GM18873 (cell line): ENCODE data around the gene FASN.

ENCODE experiments used
- ATAC-seq: cut with Tn5 transposase; IDR thresholded peaks from one replicate; pipeline ENCODE4 v1.9.1; 2021; ENCODE audit warnings: mild to moderate bottlenecking, moderate library complexity, moderate number of reproducible peaks; ENCODE audit not compliant: unreplicated experiment, low FRiP score

FASN gene

DNA sequence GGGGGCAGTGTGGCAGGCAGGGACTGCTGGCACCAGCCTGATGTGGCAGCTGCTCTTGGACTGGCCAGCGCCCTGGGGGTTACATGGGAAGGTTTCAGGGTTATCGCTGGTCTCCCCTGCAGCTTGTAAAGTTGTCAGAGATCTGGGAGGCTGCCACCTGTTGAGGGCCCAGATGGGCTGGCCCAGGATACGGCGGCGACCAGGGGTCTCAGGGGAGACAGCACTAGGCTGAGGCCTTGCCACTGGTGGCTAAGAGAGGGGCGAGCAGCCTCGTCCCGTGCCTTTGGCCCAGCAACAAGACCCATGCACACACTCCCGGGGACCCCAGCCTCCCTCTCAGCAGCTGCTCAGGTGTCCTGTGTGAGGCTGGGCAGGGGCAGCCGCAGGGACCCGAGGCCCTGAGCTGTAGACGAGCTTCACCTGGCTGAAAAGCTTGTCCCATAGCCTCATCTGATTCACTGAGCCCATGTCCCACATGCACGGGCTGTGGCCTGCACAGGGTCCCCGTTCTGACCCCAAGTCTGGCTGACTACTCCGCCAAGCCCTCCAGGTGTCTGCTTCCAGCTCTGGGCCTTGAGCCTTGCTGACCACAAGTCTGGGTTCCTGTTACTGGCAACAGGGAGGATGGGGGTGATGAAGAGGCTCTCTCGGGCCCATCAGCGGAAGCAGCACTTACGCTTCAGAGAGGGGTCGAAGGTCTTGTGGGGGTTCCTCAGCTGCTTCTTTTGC is 38.6 kb downstream of the FASN start:
- no peak for ATAC-seq

DNA sequence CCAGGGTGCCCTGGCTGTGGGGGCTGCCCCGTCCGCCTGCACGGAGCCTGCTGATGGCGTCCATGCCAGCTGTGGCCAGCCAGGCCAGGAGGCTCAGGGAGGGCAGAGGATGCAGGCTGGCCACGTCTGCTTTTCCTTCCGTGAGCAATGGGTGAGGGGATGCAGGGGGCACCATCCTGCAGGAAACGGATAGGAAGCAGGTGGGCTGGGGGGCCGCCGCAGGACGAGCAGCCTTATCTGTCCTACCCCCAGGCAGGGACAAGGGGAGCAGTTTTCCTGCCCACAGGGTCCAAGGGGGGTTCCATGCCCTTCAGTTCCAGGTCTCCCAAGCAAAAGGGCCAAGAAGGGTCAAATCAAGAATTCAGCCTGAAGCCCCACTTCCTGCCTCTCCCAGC is 39.2 kb downstream of the FASN start:
- ATAC-seq: no peak

DNA sequence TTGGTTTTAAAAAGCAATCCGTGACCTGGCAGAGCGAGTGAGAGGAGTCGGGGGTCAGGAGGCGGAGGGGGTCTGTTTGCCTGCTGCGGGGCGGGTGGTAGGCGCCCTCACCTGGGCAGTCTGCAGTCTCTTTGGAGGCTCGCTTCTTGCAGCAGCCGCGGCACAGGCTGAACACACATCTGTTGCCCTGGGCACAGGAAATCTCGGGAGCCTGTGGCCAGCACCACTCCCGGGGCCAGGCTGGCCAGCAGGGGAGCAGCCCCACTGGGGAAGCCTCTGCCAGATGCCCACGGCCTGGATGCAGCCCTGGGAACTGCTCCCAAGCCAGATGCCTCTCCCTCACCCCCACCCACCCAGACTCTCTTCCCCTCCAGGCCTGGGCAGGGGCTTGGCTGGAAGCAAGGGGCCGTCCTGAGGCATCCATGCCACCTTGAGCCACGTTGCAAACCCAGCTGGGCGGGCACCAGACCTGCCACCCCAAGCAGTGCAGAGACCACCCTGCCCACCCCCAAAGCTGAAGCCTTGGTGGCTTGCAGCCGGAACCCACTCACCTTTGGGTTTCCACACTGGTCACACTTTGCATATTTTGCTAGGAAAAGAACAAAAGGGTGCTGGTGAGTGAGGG is 39.7 kb downstream of the FASN start:
- ATAC-seq: no peak

GRCh38 chr17:82056729-82057621 is 41.1 kb downstream of the FASN start:
- no peak for ATAC-seq

GRCh38 chr17:82055965-82056728 is 41.9 kb downstream of the FASN start:
- ATAC-seq: no peak

DNA sequence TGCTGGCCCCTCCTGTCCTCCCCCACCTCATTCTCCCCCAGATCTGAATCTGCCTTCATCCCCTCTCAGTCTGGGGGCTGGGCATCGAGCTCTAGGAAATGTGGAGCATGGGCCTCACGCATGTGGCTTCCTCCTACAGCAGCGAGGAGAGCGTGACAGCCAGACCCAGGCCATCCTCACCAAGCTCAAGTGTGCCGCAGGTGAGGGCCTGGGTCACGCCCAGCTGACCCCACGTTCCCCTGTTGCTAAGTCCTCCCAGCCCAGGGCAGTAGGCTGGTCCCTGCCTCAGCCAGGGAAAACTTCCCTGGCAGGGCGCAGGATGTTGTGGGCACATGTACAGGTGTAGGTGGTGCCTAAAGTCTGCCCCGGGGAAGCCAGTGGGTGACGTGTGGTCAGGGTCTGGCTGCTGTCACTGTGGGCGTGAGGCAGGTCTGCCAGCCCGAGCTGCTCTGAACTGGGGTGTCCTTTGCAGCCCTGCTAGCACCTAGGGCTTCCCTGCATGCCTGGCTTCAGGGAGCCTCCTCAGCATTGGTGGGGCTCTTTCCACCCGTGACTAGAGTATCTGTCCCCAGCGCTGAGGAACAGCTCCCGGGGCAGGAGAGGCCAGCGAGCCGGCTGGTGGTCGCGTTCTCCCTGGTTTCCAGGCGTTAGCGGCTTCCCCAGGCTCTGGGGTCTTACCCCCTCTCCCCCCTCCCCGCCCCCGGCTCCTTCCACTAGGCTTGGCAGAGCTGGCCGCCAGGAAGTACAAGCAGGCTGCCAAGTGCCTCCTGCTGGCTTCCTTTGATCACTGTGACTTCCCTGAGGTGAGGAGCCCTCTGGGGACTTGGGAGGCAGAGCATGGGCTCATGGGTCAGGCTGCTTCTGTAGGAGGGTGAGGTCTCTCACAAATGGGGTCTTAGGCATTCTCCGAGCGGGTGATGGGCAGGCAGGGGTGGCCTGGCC is 42.7 kb downstream of the FASN start:
- no peak for ATAC-seq

DNA sequence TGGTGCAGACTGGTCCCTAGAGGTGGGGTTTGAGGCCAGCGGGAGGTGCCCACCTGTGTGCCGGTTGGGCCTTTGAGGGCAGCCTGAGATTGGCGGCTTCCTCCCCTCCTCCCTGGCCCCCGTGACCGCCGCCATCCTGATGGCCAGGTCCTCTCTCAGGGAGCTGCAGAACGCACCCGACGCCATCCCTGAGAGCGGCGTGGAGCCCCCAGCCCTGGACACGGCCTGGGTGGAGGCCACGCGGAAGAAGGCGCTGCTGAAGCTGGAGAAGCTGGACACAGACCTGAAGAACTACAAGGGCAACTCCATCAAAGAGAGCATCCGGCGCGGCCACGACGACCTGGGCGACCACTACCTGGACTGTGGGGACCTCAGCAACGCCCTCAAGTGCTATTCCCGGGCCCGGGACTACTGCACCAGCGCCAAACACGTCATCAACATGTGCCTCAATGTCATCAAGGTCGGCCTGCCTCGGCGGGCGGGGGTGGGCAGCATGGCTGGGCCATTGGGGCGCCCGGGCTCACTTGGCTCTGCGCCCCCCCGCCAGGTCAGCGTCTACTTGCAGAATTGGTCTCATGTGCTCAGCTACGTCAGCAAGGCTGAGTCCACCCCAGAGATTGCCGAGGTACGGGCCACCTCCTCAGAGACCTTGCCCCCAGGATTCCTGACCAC is 43.5 kb downstream of the FASN start:
- ATAC-seq: no peak

- no peak for ATAC-seq
Observed at GRCh38 chr17:82053556-82054263, 44.3 kb downstream of the FASN start.

- no peak for ATAC-seq
Observed at GRCh38 chr17:82053130-82053529, 44.9 kb downstream of the FASN start.

DNA sequence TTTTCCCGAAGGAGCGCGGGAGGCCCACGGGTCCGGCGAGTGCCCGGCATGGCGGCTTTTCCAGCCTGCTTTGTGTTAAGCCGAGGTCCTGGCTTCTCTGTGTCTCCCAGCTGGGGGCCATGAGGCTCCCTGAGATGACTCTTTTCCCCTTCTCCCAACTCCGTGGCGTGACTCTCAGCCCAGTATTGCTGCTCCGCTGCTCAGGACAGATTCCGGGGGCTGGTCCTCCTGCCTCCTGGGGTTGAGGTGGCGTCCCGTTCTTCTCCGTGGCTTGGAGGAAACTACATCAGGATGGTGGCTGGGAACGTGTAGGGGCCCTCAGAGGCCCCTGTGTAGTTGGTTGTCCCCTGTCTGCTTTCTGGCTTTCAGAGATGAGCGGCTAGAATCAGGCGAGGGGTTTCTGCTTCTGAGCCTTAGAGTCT is 45.4 kb downstream of the FASN start:
- no peak for ATAC-seq

DNA sequence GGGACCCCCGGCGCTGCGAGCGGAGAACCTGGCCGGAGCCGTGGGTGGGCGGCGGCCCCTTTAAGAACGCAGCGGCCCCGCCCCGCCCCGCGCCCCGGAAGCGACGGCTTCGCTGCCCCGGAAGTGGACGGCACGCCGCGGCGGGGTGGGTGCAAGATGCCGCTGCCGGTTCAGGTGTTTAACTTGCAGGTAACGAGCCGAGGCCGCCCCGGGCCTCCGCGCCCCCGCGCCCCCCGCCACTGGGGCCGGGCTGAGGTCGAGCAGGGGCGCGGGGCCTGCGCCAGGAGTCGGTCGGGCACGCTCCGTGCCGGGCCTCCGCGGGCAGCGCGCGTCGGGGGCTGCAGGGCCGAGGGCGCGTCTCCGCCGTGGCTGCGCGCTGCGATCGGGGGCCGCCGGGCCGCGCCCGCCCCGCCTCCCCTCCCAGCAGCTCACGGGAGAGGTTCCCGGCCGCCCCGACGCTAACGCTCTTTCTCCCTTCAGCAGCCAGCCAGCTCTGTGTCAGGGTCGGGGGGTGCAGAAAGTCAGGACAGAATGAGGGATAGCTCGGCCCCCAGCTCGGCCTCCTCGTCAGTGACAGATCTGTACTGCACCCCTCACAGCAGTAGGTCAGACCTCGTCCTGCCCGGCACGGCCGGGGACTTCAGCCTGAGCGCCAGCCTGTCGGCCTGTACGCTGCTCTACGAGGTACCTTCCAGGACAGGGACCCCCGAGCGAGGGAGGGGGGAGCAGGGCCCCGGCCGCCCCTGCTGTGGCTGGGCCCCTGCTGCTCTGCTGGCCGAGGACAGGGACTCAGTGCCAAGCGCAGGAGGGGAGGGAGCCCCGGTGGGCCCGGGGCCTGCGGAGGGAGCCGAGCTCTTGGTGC is 46.0 kb downstream of the FASN start, which contains the start of the genes GPS1 and RFNG:
TSS of gene GPS1 (plus strand) at position 123 of the 862 bp plus-strand sequence. CDS start at position 157, 34 bp downstream.
TSS of gene RFNG (minus strand) at position 36 of the 862 bp plus-strand sequence. CDS start 45 bp downstream, outside the sequence.
- no peak for ATAC-seq

DNA sequence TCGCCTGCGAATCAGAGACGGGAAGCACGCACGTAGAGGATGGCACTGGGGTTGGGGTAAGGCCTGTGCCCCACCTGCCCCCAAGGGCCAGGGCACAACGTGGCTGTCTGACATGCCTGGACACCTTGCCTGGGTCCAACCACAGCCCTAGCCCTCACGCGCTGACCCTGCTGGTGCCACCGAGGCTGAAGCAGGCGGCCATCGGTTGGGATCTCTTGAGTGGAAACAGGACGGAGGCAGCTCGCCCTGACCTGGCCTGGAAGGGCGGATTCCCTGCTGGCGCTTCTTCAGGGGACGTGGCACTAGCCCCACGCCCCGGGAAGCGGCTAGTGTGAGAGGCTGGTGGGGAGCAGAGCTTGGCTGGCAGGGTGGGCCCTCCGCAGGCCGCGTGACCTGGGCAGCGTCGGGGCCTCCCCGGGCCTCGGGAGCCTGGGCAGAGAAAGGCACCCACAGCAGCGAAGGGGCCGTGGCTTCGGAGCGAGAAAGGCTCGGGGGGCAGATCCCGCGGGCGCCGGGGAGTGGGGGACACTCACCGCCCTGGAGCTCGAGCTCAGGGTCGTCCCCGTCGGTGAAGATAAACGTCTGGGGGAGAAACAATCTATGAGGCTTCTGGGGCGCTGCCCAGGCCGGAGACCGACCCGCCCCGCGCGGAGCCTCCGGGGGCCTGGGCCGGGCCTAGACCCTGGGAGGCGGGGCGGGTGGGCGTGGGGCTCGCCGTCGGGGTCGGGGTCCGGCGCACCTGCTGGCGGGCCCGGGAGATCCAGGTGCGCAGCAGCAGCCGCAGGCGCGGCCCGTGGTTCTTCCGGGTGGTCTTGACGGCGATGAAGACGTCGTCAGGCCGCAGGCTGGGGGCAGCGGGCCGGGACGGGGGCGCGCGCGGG is 47.0 kb downstream of the FASN start:
- no peak for ATAC-seq

DNA sequence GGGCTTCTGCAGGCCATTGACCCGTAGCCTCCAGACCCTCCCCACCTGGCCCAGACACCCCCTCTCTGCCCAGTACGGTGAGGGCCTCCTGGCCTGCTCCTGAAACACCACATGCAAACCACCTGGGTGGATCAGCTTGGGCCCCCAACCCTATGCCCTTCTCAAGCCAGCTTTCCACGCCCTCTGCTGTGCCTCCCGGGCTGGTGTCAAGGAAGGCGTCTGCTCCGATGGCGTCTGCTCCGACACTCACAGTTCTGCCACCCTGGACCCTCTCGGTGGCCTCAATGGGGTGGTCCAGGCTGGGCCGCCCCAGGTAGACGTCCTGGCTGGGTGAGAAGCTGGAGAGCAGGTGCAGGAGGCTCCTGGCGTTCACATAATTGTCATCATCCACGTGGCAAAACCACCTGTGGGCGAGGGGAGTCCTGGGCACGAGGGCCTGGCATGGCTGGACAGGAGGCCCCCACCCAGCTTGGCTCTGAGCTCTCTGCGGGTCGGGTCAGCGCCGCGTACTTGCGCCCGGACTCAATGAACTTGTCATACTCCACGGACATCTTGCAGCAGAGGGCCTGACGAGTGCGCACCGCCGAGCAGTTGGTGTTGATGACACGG is 47.8 kb downstream of the FASN start:
- no peak for ATAC-seq

- no peak for ATAC-seq
Observed at GRCh38 chr17:82049521-82049971, 48.5 kb downstream of the FASN start.

DNA sequence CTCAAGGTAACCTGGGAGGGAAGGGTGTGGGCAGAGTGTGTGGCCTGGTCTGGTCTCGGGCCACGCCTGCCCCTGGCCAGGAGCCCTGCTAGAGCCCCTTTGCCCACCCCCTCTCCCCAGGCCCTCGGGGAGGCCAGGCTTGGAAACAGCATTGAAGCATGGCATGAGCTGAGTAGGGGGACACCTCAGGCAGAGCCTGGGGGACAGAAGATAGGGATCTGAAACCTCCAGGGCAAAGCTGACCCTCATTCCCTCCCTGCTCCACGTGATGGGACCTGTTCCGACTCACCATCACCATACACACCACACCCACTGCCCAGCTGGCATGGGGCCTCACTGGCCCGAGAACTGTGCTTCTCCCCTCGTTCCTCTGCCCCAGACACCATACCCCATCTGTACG is 48.9 kb downstream of the FASN start:
- no peak for ATAC-seq

DNA sequence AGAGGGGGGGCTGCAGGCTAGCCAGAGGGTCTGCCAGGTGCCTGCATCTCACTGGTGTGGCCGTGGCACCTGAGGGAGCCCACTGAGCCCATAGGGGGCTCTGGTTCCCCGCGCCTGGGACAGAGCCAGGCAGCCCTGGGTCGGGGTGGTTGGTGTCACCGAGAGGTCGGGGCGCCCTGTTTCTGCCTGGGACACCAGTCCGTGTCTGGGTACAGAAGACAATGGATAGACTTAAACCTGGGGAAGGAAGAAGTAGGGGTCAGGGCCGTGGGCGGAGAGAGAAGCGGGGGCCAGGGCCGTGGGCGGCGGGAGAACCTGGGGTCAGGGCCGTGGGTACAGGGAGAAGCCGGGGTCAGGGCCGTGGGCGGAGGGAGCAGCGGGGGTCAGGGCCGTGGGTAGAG is 49.5 kb downstream of the FASN start:
- no peak for ATAC-seq
